NCI-H146 (cell line): ENCODE results near the gene ERN1.

Experiments used
- DNase-seq: peaks from one replicate; lab custom pipeline; 2025; lab: John Stamatoyannopoulos, UW

The ERN1 gene

GRCh38 chr17:64134216-64134970 lies 4.4 kb upstream of the ERN1 start:
- no peak for DNase-seq

GRCh38 chr17:64133546-64134215 lies 3.7 kb upstream of the ERN1 start:
- DNase-seq = peak; percentile 75

DNA sequence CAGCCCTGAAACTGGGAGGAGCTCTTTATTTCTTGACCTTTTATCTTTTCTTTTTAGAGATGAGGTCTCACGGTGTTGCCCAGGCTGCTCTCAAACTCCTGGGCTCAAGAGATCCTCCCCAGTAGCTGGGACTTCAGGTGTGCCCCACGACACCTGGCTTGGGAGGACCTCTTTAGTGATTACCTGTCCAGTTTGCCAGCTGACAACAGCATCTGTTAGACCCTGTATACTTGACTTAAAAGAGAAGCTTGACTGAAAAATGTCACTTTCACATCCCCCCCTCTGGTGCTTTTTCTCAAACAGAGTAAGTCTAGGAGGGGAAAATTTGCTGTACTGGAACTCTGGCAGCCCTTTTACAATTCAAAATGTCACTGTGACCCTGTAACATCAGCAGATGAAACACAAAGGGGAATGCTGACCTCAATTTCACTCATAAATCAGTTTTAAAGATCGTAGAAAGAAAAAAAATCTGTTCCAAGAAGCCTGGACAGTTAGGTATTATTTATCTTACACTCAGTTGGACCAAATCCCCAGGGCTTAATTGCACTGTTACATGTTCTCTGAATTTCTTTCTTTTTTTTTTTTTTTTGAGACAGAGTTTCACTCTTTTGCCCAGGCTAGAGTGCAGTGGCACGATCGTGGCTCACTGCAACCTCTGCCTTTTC lies 1.8 kb upstream of the ERN1 start:
- no peak for DNase-seq

DNA sequence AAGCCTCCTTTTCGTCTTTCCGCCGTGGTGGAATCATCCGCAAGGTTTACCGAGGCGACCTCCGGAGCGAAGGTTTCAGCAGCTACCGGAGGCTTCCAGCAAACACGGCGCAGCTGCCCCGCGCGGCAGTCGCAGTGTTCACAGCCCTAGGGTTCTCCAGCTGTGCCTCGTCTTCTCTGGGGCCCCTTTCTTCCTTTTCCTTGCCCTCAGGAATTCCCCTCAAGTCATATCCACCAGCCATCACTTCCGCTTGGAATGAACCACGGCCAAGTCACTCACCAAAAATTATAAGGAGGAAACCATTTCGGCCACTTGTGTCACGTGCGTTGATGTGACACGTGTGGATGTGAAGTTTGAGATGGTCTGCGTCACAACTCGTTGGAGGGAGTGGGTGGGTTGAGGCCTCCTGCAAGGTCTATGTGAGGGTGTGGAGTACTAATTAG lies 636 bp upstream of the ERN1 start:
- DNase-seq = no peak

DNA sequence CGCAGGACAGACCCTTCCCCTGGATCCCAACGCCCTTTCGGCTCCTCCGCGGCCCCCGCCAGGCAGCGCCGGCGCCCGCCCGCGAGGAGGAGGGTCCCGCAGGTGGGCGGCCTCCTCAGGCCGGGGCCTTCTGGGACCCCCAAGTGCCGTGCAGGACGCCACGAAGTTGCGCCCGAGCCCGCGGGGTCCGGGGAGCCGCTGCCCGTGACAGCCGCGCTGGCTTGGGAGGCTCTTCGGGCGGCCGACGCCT lies 504 bp downstream of the ERN1 start:
- DNase-seq = no peak

- DNase-seq = peak; percentile 29
Observed at GRCh38 chr17:64128787-64129514, 993 bp downstream of the ERN1 start.

DNA sequence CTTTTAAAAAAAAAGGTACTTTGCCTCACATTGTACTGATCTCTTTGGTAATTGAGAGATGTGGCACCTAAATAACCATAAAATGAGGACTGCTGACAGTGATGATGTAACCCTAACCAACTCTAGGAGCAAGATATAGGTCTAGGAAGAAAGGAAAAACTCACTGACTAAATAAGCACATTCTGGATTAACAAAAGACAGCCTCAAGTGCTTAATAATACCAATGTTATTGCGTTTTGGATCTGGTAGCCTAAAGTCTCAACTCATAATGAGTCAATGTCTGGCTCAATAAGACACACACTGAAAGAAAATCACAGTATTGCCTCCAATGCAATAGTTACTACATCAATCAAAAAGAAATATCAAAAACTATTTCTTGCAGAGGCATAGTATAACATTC lies 3.0 kb downstream of the ERN1 start:
- DNase-seq = no peak

- DNase-seq = no peak
Observed at GRCh38 chr17:64125937-64126336, 4.0 kb downstream of the ERN1 start.

GRCh38 chr17:64124609-64125008 lies 5.3 kb downstream of the ERN1 start:
- no peak for DNase-seq

DNA sequence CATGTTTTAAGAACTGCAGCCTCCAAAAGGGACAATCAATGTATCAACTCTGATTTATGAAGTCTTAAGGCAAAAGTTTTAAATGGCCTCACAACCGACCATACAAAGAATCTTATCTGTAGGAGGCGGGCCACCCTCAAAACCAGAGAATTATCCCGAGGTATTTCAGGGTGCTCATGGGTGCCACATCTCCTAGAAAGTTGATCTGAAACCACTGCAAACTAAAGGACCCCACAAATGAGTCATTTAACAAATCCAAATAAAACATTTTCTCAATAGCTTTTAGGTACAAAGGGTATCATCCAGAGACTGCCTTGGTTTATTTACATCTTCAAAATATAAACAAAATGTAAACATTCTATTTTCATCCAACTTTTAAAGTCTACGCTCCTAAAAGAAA lies 6.8 kb downstream of the ERN1 start:
- no peak for DNase-seq

GRCh38 chr17:64120972-64121786 lies 8.8 kb downstream of the ERN1 start:
- DNase-seq = peak; percentile 51

DNA sequence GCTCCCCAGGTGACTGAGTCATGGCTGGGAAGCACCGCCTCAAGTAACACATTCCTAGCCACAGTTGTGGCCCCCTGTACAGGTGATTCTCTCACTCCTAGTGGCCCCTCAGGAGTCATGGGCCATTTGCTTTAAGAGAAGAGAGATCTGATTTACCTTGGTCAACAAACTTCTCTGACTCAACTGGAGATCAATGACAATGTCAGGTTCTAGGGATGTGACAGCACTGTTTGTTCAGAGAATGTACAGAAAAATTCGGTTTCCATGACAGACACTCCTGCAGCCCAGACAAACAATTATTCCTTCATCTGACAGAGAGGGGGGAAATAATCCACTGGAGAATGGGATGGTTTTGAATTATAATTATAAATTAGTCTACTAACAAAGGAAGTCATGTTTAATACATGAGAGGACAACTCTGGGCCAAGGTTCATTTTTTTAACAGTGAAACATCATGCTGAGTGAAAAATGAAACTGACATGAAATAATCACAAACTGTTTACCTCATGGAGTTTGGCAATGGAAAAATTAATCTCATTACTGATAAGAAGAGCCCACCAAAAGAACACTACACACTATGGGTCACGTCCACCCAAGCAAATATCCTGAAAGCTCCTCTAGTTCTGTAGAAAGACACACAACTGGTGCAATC lies 9.7 kb downstream of the ERN1 start:
- DNase-seq = peak; percentile 61

DNA sequence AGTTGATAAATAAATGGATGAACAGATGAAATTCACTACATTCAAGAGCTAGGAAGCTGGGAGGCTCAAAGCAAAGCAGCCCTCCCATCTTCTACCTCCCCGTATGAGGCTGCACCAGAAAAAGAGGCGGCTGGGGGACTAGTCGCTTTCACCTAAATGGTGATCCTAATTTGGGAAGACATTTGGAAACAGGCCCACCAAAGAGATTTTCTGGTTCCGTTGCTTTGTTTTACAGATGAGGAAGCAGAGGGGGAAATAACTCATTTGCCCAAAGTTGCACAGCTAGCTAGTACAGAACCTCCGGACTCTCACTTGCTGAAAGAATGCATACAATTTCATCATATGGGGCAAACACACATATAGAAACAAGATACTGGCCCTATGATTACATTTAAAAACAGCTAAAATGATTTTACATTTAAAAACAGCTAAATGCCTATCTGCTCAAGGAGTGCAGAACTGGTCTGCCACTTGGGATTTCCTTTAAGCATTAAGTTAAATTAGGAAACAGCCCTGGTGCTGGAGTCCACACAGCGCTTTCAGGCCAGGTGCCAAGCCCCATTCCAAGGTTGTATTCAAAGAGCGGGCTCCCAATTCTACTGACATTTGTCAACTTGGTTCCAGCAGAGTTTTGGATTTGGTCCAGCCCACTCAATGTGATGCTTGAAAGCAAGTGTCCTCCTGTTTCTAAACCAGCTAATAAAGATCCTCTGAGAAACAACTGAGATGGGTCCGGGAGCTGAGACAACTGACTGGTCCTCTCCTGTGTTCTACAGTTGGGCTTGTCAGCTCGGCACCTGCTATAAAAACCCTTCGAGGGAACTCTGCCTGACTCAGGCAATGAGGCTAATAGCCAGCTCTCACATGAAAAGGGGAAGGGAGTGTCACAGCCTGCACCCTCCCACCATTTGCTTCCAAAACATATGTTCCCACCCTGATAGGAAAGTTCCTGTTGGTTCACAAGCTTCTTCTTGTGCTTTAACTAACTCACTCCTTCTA lies 11.7 kb downstream of the ERN1 start:
- DNase-seq = peak; percentile 61

- DNase-seq = no peak
Observed at GRCh38 chr17:64115822-64116534, 14.0 kb downstream of the ERN1 start.

GRCh38 chr17:64115043-64115698 lies 14.8 kb downstream of the ERN1 start:
- no peak for DNase-seq

- DNase-seq = no peak
Observed at GRCh38 chr17:64113006-64113405, 16.9 kb downstream of the ERN1 start.

DNA sequence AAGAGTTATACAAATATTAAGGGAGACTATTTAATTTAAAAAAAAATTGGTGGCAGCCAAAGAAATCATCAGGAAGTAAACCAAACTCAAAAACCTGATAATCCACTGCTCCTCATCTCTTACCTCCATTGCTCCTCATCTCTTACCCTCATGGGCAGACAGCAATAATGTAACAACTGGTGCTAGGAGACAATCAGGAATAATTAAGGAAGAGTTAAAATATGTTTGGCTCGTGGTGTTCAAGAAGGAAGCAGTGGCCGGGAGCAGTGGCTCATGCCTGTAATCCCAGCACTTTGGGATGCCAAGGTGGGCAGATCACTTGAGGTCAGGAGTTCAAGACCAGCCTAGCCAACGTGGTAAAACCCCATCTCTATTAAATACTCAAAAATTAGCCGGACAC lies 18.1 kb downstream of the ERN1 start:
- DNase-seq = no peak

DNA sequence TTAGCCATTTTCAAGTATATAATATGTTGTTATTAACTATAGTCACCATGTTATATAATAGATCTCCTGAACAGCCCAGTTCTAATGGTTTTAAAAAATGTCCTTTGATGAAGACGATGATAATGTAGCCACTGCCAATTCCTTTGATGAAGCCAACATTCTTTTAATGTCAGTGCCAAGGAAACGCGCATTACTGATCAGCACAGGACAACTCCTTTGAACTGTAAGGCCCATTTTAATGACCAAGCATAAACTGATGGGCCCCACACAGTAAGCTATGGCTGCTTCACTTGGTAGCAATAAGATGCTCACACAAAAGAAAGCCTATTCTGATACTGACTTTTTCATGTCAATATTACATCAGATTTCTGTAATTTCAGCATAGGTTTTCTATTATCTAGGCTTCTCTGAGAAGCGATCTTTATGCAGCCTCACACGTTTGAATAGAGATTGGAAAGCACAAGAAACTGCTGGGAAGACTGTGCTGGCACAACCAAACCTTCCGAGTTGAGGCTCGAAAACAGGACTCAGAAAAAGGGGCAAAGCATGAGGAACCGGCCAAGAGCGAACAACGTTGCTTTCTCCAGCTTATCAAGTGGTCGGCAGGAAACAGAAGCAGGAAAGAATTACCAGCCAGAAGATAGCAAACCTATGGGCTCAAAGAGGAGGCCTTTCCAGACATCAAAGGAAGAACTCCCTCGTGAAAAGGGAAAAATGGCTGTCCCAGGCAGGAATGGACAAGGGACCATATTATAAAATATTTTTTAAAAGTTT lies 19.4 kb downstream of the ERN1 start:
- DNase-seq = no peak
